ENCODE measurements around the gene CAPG.
A peak's percentile ranks its signal among the peaks of the same experiment; 100 is the strongest.
"Not testable (repeated sequence)": the region's sequence is repeated elsewhere in the genome, so short reads cannot be mapped to it uniquely, and the experiment has no call there.

The CAPG gene

DNA sequence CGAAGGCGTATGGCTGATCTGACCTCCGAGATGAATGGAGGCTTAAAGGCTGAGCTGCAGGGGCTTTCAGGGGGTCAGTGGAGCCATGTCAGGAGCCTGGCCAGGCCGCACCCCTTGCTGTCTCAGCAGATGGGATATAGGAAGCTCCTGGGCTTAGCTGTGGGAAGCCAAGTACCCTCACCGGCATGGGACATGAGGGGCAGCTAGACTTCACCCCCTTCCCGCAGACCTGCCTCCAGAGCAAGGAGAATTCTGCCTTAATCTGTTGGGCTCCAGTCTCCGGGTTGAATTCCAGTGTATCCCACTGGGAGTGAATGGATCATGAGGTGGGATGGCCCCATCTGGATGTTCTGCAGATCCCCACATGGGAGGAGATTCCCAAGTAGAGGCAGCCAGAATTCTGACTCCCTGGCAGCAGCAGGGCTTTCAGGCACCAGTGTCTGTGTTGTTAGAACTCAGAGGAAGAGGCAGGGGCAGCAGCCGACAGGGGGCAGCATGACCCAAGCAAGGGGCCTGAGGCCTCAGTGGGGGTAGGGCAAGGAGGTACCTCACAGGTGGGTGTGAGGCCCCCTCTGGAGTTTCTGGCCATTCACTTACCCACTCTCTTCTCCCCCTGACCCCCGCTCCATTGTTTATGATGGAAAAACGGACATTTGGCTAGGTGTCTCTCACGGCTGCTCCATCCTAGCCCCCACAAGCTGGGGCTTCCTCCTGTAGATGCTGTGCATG lies 19.1 kb downstream of the CAPG start:
- no peak overlapping the region for H3K4me3 ChIP-seq (ENCODE audit: low read depth, low read length)
- in situ Hi-C loops (cut with HindIII; ENCODE audit: low sequenced_read_pairs) = no loop called here
- TF ChIP-seq, protein P1, sequence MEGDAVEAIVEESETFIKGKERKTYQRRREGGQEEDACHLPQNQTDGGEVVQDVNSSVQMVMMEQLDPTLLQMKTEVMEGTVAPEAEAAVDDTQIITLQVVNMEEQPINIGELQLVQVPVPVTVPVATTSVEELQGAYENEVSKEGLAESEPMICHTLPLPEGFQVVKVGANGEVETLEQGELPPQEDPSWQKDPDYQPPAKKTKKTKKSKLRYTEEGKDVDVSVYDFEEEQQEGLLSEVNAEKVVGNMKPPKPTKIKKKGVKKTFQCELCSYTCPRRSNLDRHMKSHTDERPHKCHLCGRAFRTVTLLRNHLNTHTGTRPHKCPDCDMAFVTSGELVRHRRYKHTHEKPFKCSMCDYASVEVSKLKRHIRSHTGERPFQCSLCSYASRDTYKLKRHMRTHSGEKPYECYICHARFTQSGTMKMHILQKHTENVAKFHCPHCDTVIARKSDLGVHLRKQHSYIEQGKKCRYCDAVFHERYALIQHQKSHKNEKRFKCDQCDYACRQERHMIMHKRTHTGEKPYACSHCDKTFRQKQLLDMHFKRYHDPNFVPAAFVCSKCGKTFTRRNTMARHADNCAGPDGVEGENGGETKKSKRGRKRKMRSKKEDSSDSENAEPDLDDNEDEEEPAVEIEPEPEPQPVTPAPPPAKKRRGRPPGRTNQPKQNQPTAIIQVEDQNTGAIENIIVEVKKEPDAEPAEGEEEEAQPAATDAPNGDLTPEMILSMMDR (IDR thresholded peaks at IDR 0.05; ENCODE audit: low read depth, low read length, missing control alignments) = peak; percentile 77
- DNase-seq (ENCODE audit: low read depth) = no peak

DNA sequence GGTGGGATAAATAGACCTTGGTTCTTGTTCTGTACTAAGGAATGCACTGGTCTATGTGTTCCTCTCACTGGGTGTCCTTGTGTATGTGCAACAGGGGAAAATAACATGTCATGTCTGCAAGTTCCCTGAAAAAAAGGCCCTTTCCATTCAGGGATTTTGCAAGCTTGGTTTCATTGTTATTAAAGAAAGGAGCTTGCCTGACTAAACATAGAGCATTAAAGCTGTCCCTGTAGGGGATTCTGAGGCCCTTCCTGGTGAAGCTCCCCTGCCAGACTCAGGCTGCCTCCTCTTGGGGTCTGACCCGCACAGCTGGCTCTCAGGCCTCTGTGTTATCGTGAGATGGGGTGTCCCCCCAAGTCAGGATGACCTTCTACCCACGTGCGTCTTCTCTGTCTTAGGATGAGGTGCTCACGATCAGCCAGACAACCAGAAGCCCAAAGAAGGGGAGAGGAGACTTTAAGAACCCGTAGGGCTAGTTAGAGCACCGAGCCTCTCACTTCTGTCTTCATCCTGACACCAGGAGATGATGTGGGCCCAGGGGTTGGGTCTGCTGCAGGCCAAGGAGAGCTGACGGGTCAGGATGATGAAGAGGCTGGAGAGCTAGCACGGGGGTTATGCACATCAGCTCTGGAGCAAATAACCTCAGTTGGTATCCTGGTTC lies 21.2 kb downstream of the CAPG start:
- in situ Hi-C loops (cut with HindIII; ENCODE audit: low sequenced_read_pairs) = no loop called here
- no peak for DNase-seq (ENCODE audit: low read depth)
- TF ChIP-seq, protein P1 (IDR thresholded peaks at IDR 0.05; ENCODE audit: low read depth, low read length, missing control alignments) = no peak
- H3K4me3 ChIP-seq (ENCODE audit: low read depth, low read length) = no peak overlapping the region

DNA sequence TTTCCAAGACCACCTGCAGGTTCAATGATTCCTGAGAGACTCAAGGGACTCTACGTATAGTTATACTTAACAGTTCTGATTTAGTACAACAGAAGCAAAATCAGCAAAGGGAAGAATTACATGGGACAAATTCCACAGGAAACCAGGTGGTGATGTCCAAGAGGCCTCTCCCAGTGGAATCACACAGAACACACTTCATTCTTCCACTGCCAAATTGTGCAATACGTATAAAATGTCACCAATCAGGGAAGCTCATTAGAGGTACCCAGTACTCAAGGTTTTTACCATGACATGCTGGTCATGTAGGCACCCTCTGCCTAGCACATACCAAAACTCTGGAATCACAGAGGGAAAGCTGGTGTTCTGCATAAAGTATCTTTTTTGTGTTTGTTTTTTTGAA lies 22.4 kb downstream of the CAPG start:
- in situ Hi-C loops (cut with HindIII; ENCODE audit: low sequenced_read_pairs) = no loop called here
- no peak for DNase-seq (ENCODE audit: low read depth)
- H3K4me3 ChIP-seq (ENCODE audit: low read depth, low read length) = no peak overlapping the region
- TF ChIP-seq, protein P1 (IDR thresholded peaks at IDR 0.05; ENCODE audit: low read depth, low read length, missing control alignments) = no peak

DNA sequence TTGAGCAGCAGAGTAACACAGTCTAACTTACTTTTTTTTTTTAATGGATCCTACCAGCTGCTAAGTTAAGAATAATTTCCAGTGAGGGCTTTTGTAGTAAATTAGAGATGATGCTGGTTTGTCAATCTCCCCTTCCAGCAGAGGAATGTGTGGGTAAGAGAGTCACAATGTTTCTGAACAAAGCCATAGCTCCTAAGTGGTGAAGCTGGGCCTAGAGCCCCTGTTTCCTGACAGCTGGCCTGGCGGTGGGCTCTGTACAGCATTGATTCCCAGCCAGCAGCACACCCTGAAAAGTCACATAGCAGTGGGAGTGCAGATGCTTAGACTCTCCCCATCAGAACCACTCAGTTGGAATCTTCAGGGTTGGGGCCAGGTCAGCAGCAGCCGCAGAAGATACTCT lies 24.4 kb downstream of the CAPG start:
- TF ChIP-seq, protein P1 (IDR thresholded peaks at IDR 0.05; ENCODE audit: low read depth, low read length, missing control alignments) = no peak
- no peak for DNase-seq (ENCODE audit: low read depth)
- in situ Hi-C loops (cut with HindIII; ENCODE audit: low sequenced_read_pairs) = no loop called here
- no peak overlapping the region for H3K4me3 ChIP-seq (ENCODE audit: low read depth, low read length)

DNA sequence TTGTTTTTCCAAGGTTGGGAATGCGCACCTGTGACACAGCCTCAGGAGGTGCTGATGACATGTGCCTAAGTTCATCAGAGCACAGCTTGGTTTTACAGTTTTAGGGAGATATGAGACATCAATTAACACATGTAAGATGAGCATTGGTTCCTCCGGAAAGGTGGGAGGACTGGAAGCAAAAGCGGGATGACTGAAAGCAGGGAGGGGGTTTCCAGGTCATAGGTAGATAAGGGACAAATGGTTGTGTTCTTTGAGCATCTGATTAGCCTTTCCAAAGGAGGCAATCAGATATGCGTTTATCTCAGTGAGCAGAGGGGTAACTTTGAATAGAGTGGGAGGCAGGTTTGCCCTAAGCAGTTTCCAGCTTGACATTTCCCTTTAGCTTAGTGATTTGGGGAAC lies 26.3 kb downstream of the CAPG start:
- H3K4me3 ChIP-seq (ENCODE audit: low read depth, low read length) = no peak overlapping the region
- in situ Hi-C loops (cut with HindIII; ENCODE audit: low sequenced_read_pairs) = no loop called here
- TF ChIP-seq, protein P1 (IDR thresholded peaks at IDR 0.05; ENCODE audit: low read depth, low read length, missing control alignments) = no peak
- no peak for DNase-seq (ENCODE audit: low read depth)

DNA sequence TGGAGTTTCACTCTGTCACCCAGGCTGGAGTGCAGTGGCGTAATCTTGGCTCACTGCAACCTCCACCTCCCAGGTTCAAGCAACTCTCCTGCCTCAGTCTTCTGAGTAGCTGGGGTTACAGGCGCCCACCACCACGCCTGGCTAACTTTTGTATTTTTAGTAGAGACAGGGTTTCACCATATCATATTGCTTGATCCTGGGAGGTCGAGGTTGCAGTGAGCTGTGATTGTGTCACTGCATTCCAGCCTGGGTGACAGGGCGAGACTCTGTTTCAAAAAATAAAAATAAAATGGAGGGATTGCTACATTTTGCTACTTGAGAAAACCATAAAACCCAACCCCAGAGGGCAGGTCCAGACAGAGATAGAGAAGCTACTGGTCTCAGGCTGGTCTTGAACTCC lies 27.0 kb downstream of the CAPG start:
- in situ Hi-C loops (cut with HindIII; ENCODE audit: low sequenced_read_pairs); DNase-seq (ENCODE audit: low read depth): not testable (repeated sequence)

DNA sequence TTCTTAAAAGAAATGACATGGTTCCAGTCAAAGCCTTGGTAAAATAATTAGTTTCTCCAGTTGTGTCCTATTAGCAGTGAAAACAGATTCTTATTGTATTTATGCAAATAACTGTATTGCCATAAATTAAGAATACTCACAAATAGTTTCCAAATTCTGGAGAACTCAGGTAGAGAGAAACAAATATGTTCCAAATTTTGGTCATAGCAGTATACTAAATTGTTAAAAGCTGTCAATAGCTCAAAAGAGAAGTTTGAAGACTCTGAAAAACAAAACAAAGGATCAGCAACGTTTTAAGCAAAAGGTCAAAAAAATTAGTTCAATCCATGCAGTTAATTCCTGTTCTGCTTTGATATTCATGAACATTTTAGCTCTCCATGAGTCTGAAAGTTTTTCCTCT lies 30.1 kb downstream of the CAPG start:
- in situ Hi-C loops (cut with HindIII; ENCODE audit: low sequenced_read_pairs) = no loop called here
- no peak overlapping the region for H3K4me3 ChIP-seq (ENCODE audit: low read depth, low read length)
- TF ChIP-seq, protein P1 (IDR thresholded peaks at IDR 0.05; ENCODE audit: low read depth, low read length, missing control alignments) = no peak
- no peak for DNase-seq (ENCODE audit: low read depth)

More for the DNA sequence above, 27.0 kb downstream of the CAPG start:
- not testable (repeated sequence) for H3K4me3 ChIP-seq (ENCODE audit: low read depth, low read length)

All from astrocyte of the cerebellum (primary cell).